Neural progenitor cell (in vitro differentiated cells): ENCODE results near the gene CHAC1.

Experiments
- EZH2phosphoT487 ChIP-seq: fragments of 200-600 bp; sonication (generic); IDR thresholded peaks from 2 replicates; pipeline ENCODE4 v1.6.1; 2017; ENCODE audit warnings: antibody characterized with exemption
- TF ChIP-seq, protein P1 (sequence below): fragments of 200-600 bp; sonication (generic); IDR thresholded peaks from 2 replicates; pipeline ENCODE4 v1.5.1; 2017; ENCODE audit warnings: antibody characterized with exemption, mild to moderate bottlenecking

DNA sequence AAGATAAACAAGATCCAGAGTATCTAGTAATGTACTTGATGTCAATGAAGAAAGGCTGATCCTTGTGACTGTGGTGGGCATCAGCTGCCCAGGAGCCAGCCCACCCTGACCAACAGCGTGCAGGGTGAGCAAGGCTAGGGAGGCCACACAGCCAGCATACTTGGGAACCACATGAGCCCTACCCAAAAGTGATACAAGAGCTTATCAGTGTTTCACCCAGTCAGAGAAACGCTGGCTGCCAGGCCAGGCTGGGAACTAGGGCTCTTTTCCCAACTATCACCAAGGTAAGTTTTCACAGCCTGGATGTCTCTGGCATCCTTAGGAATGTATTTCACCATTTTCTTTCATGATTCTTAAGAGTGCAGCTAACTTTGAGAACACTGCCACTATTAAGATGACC lies 24.9 kb downstream of the CHAC1 start:
- TF ChIP-seq, protein P1, sequence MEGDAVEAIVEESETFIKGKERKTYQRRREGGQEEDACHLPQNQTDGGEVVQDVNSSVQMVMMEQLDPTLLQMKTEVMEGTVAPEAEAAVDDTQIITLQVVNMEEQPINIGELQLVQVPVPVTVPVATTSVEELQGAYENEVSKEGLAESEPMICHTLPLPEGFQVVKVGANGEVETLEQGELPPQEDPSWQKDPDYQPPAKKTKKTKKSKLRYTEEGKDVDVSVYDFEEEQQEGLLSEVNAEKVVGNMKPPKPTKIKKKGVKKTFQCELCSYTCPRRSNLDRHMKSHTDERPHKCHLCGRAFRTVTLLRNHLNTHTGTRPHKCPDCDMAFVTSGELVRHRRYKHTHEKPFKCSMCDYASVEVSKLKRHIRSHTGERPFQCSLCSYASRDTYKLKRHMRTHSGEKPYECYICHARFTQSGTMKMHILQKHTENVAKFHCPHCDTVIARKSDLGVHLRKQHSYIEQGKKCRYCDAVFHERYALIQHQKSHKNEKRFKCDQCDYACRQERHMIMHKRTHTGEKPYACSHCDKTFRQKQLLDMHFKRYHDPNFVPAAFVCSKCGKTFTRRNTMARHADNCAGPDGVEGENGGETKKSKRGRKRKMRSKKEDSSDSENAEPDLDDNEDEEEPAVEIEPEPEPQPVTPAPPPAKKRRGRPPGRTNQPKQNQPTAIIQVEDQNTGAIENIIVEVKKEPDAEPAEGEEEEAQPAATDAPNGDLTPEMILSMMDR: no peak
- TF ChIP-seq EZH2phosphoT487: no peak
